ENCODE measurements around the gene STIP1. TPM values are rescaled to one million over a fixed set of nuclear protein-coding genes. Genes with fewer than 3 reads are reported as not detected.

The STIP1 gene
- total RNA-seq, 1 donor = 36.8 TPM

GRCh38 chr11:64204080-64204440 is 18.1 kb downstream of the STIP1 start:
- Histone ChIP-seq H3K4me3 (ENCODE audit: low read length) (no peak overlapping the region), H3K27me3 (ENCODE audit: insufficient read depth, low read length) (no peaks in the 10 kb centered on the region), H3K4me1 (ENCODE audit: insufficient read depth, low read length) (peaks cover 39% of the 10 kb centered on the region), H3K9me3 (ENCODE audit: low read depth, low read length) (no peaks in the 10 kb centered on the region)

DNA sequence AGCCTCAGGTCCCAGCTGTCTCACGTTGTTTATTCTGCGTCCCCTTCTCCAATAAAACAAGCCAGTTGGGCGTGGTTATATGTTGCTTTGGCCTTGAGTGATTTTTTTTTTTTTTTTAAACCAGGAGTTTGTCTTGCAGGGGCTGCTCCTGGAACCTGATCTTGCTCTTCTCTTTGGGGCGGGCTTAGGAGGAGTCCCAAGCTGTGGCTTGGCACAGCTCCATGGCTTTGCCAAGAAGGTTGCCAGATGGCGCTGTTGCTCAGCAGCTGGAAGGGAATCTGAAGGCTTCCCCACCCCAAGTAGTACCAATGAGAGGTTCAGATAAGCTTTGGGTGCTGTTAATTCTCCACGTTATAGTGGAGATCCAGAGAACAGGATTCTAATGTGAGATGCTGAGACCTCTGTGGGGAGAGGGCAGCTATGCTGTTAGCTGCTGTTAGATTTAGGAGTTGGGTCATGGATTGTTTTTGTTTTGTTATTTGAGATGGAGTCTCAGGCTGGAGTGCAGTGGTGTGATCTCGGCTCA is 18.6 kb downstream of the STIP1 start:
- Histone ChIP-seq H3K27me3 (ENCODE audit: insufficient read depth, low read length) (no peaks in the 10 kb centered on the region), H3K4me1 (ENCODE audit: insufficient read depth, low read length) (peaks cover 43% of the 10 kb centered on the region), H3K9me3 (ENCODE audit: low read depth, low read length) (no peaks in the 10 kb centered on the region), H3K4me3 (ENCODE audit: low read length) (no peak overlapping the region)

DNA sequence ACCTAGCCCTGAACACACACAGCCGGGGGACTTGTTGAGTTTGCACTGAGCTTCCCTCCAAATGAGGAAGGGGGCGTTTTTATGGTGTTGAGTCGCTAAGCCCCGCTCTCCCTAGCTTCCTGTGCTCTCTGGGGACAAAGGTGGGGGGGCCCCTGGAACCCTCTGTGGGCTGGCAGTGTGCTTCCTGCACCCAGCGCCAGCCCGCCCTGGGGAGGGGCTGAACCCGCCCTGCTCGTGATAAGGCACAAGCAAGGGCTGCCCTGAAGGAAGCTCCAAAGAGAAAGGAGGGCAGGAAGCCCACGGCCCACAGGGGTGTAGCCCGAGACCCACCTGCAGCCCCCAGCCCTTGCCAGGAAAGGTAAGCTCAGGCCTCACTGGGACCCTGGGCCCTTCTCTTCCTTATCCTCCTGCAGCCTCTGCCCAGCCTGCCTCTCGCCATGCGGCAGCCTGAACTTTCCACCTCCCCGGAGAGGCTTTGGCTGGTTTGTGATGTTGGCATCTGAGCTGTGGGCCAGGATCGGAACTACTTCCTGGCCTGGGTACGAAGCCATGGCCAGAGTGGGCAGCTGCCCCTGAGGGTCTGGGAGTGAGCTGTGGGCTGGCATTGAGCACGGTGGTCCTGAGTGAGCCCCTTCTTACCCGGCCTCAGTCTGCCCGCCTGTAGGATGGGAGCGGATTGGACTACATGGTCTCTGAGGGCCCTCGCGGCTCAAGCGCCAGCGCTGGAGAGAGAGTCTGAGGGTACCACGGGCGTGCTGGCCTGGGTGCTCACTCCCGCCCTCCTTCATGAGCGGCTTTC is 20.7 kb downstream of the STIP1 start, which contains the start of gene FERMT3:
TSS of gene FERMT3 (plus strand) at position 265 of the 799 bp plus-strand sequence. CDS start 644 bp downstream, outside the sequence.
- peaks cover 49% of the 10 kb centered on the region for H3K4me1 ChIP-seq (ENCODE audit: insufficient read depth, low read length)
- H3K4me3 ChIP-seq (ENCODE audit: low read length) = peak within 1 kb of the TSS; percentile 81
- no peaks in the 10 kb centered on the region for H3K27me3 ChIP-seq (ENCODE audit: insufficient read depth, low read length)
- H3K9me3 ChIP-seq (ENCODE audit: low read depth, low read length) = no peaks in the 10 kb centered on the region

DNA sequence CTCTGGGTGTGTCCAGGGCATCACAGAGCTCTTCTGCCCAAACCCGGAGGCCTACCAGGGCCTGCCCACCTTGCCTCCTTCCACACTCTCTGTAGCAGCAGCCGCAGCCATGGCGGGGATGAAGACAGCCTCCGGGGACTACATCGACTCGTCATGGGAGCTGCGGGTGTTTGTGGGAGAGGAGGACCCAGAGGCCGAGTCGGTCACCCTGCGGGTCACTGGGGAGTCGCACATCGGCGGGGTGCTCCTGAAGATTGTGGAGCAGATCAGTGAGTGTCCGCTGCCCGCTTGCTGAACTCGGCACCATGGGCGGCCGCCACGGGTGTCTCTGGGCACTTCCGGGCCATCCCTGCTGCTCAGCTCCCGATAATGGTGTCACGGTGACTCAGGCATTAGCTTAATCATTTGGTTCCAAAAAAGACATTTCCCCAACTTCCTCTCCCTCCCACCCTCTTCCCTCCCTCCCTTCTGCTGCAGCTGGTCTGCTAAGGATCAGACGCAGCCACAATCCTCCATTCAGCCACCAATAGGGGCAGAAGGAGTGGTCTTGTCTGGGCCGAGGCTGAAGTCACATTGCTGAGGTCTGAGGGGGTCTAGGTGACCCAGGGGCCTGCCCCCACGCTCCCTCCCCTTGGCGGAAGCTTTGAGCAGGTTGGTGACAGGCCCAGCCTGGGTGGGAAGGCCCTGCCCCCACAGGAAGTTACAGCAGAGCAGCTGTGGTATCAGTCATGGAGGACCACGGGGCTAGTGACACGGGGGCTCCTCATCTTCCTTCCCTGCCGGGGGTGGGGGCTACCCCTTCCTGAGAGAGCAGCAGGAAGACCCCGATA is 21.5 kb downstream of the STIP1 start:
- no peaks in the 10 kb centered on the region for H3K9me3 ChIP-seq (ENCODE audit: low read depth, low read length)
- peaks cover 49% of the 10 kb centered on the region for H3K4me1 ChIP-seq (ENCODE audit: insufficient read depth, low read length)
- no peaks in the 10 kb centered on the region for H3K27me3 ChIP-seq (ENCODE audit: insufficient read depth, low read length)
- peak overlapping the region; percentile 81 for H3K4me3 ChIP-seq (ENCODE audit: low read length)

DNA sequence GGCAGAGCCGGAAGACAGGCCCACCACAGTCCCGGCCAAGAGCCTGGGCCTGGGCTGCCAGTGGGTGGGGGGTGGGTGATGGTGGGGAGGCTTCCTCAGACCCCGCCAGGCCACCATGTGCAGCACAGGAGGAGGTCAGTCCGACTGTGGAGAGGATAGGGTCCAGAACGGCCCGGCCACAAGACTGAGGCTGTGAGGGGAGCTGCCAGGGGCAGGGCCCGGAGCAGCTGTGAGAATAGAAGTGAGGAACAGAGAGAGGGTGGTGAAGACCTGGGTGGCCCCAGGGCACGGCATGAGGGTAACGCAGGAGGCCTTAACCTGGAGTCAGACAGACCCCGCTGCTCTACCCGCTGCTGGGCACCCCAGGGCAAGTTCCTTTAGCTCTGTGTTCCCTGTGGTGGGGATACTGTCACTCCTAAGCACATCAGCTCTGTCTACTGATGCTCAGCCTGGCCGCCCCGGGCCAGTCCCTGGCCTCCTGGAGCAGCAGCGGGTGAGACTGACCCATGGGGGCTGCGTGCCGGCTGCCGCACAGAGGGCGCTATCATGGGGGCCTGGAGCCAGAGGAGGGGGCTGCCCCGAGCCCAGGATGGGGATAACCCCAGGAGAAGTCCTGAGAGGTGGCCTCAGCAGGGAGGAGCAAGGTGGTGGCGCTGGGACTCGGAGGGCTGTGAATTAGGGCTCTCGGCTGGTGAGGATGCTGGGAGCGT is 22.3 kb downstream of the STIP1 start:
- no peaks in the 10 kb centered on the region for H3K9me3 ChIP-seq (ENCODE audit: low read depth, low read length)
- H3K4me3 ChIP-seq (ENCODE audit: low read length) = peak overlapping the region; percentile 81
- peaks cover 49% of the 10 kb centered on the region for H3K4me1 ChIP-seq (ENCODE audit: insufficient read depth, low read length)
- no peaks in the 10 kb centered on the region for H3K27me3 ChIP-seq (ENCODE audit: insufficient read depth, low read length)

DNA sequence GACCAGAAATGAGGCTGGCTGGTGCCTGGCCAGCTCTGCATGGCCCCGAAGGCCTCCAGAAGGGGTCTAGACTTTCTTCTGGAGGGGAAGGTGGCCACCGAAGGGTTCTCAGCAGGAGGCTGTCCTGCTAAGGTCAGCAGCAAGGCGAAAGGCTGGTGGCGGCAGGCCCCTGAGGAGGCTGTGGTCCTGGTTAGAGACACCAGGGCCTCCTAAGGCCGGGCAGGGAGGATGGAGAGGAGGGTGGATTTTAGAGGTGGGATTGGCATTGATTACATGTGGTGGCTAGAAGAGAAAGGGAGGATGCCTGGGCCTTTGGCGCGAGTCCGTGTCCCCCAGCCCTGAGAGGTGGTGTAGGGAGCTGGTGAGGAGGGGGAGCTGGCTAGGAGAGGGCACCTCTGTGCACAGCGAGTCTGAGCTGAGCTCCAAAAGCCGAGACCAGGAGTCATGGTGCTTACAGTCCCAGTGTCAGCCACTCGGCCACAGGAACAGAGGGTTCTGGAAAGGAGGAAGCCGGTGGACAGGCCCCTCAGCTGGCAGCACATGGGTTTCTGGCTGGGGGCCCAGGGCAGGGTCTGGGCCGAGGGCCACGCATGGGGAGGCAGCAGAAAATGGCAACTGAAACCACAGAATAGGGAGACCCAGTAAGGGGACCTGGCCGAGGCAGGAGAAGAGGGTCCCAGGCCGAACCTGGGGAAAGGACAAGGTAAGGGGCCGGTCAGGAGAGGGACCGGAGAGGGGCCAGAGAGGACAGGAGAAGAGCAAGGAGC is 23.0 kb downstream of the STIP1 start:
- H3K27me3 ChIP-seq (ENCODE audit: insufficient read depth, low read length) = no peaks in the 10 kb centered on the region
- H3K9me3 ChIP-seq (ENCODE audit: low read depth, low read length) = no peaks in the 10 kb centered on the region
- H3K4me1 ChIP-seq (ENCODE audit: insufficient read depth, low read length) = peaks cover 49% of the 10 kb centered on the region
- H3K4me3 ChIP-seq (ENCODE audit: low read length) = no peak overlapping the region

DNA sequence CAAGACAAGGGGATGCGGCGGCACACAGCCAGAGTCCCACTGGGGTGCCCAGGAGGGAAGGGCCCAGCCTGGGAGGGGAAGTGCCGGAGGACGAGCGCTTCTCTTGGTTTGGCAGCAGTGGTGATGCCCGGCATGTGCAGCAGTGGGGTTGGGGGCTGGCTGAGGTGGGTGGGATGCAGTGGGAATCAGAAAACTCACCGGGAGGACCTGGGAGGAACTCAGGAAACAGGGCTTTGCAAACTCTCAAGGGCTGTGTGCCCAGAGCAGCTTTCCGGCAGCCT is 23.5 kb downstream of the STIP1 start:
- H3K4me3 ChIP-seq (ENCODE audit: low read length) = no peak overlapping the region
- no peaks in the 10 kb centered on the region for H3K9me3 ChIP-seq (ENCODE audit: low read depth, low read length)
- peaks cover 43% of the 10 kb centered on the region for H3K4me1 ChIP-seq (ENCODE audit: insufficient read depth, low read length)
- H3K27me3 ChIP-seq (ENCODE audit: insufficient read depth, low read length) = no peaks in the 10 kb centered on the region

DNA sequence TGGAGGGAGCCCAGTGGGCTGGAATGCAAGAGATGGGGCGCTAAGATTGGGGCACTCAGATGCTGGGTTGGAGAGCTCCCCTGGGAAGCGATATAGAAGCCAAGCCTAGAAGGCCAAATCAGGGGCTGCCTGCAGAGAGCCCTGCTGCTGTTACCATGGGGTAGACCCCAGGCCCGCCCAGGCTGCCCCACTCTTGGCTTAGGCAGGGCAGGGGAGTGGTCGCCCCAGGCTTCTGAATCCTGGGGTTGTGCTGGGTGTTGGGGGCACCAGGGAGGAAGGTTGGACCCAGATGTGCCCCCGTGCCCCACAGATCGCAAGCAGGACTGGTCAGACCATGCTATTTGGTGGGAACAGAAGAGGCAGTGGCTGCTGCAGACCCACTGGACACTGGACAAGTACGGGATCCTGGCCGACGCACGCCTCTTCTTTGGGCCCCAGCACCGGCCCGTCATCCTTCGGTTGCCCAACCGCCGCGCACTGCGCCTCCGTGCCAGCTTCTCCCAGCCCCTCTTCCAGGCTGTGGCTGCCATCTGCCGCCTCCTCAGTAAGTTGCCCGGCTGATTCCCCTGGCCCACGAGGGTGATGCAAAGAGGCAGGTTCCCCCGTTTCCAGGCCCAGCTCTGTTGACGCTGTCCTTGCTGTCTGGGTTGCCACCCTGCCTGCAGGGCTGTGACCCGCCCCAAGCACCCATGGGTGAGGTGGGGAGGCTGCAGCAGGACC is 24.5 kb downstream of the STIP1 start:
- no peaks in the 10 kb centered on the region for H3K9me3 ChIP-seq (ENCODE audit: low read depth, low read length)
- H3K4me3 ChIP-seq (ENCODE audit: low read length) = no peak overlapping the region
- H3K4me1 ChIP-seq (ENCODE audit: insufficient read depth, low read length) = peaks cover 34% of the 10 kb centered on the region
- H3K27me3 ChIP-seq (ENCODE audit: insufficient read depth, low read length) = no peaks in the 10 kb centered on the region

- H3K4me1 ChIP-seq (ENCODE audit: insufficient read depth, low read length) = peaks cover 25% of the 10 kb centered on the region
- H3K9me3 ChIP-seq (ENCODE audit: low read depth, low read length) = no peaks in the 10 kb centered on the region
- no peaks in the 10 kb centered on the region for H3K27me3 ChIP-seq (ENCODE audit: insufficient read depth, low read length)
- no peak overlapping the region for H3K4me3 ChIP-seq (ENCODE audit: low read length)
Measured at GRCh38 chr11:64211181-64211872, 25.4 kb downstream of the STIP1 start.

DNA sequence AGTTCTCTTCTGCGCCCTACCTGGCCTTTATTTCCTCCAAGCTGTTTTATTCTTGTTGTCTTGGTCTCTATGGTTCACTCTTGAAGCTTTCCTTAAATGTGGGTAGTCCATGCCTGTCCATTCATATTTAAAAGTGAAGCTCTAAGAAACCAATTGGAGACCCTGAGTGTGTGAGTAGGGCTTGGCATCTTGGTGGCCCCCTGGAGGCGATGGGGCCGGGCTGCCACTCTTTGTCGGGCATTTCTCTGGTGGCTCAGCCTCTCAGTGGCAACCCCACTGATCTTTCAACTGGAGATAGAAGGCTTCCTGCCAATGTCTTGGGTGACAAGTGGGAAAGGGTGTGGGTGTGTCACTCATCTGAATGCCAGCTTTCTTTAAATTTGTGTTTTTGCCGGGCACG is 30.9 kb downstream of the STIP1 start:
- no peak overlapping the region for H3K4me3 ChIP-seq (ENCODE audit: low read length)
- H3K4me1 ChIP-seq (ENCODE audit: insufficient read depth, low read length) = no peaks in the 10 kb centered on the region
- H3K27me3 ChIP-seq (ENCODE audit: insufficient read depth, low read length) = no peaks in the 10 kb centered on the region
- no peaks in the 10 kb centered on the region for H3K9me3 ChIP-seq (ENCODE audit: low read depth, low read length)

GRCh38 chr11:64218628-64219353 is 32.8 kb downstream of the STIP1 start:
- H3K27me3 ChIP-seq (ENCODE audit: insufficient read depth, low read length) = no peaks in the 10 kb centered on the region
- no peak overlapping the region for H3K4me3 ChIP-seq (ENCODE audit: low read length)
- no peaks in the 10 kb centered on the region for H3K4me1 ChIP-seq (ENCODE audit: insufficient read depth, low read length)

DNA sequence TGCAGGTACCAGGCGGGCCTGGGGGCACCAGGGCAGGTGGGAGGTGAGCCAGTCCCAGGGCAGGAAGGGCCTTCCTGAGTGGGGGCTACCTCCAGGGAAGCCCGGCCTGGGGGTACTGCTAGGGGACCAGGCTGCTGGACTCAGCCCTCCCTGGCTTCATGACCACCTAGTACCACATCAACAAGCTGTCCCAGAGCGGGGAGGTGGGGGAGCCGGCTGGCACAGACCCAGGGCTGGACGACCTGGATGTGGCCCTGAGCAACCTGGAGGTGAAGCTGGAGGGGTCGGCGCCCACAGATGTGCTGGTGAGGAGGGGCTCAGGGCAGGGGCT is 33.3 kb downstream of the STIP1 start:
- H3K27me3 ChIP-seq (ENCODE audit: insufficient read depth, low read length) = no peaks in the 10 kb centered on the region
- no peaks in the 10 kb centered on the region for H3K9me3 ChIP-seq (ENCODE audit: low read depth, low read length)
- no peak overlapping the region for H3K4me3 ChIP-seq (ENCODE audit: low read length)
- no peaks in the 10 kb centered on the region for H3K4me1 ChIP-seq (ENCODE audit: insufficient read depth, low read length)

More at GRCh38 chr11:64218628-64219353, 32.8 kb downstream of the STIP1 start:
- H3K9me3 ChIP-seq (ENCODE audit: low read depth, low read length) = no peaks in the 10 kb centered on the region

- no peaks in the 10 kb centered on the region for H3K27me3 ChIP-seq (ENCODE audit: insufficient read depth, low read length)
- no peaks in the 10 kb centered on the region for H3K9me3 ChIP-seq (ENCODE audit: low read depth, low read length)
- peaks cover 4% of the 10 kb centered on the region for H3K4me1 ChIP-seq (ENCODE audit: insufficient read depth, low read length)
- no peak overlapping the region for H3K4me3 ChIP-seq (ENCODE audit: low read length)
Measured at GRCh38 chr11:64219755-64220154, 33.8 kb downstream of the STIP1 start.
